NCI-H2227 treated with DMSO at 0.1 percent for 48 hours (cell line): ENCODE data around the gene CLEC3A.
"Not testable (repeated sequence)": the region's sequence is repeated elsewhere in the genome, so short reads cannot be mapped to it uniquely, and the experiment has no call there.

ENCODE experiments used
- DNase-seq: peaks from one replicate; lab custom pipeline; 2025; lab: John Stamatoyannopoulos, UW

Gene CLEC3A

GRCh38 chr16:78022347-78023060 lies at the start of gene CLEC3A:
CLEC3A (plus strand) TSS chr16:78022548; CDS start chr16:78022627, 79 bp downstream.
- no peak for DNase-seq

DNA sequence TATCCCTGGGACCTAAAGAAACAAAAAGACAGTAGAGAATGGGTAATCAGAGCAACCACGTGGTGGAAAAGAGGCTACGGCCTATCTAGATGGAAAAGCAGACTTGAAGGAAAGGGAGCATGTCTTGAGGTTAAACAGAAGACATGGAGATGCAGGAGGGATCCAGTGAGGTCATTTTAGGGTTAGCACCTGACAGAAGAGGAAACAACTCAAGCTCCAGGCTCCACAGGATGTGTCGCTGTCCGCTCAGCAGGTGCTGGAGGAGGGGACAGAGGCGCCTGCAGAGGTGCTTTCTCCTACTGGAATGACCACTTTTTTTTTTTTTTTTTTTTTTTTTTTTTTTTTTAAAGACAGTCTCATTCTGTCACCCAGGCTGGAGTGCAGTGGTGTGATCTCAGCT lies 47.5 kb upstream of the CLEC3A start:
- no peak for DNase-seq

GRCh38 chr16:77975942-77976341 lies 46.4 kb upstream of the CLEC3A start:
- no peak for DNase-seq

DNA sequence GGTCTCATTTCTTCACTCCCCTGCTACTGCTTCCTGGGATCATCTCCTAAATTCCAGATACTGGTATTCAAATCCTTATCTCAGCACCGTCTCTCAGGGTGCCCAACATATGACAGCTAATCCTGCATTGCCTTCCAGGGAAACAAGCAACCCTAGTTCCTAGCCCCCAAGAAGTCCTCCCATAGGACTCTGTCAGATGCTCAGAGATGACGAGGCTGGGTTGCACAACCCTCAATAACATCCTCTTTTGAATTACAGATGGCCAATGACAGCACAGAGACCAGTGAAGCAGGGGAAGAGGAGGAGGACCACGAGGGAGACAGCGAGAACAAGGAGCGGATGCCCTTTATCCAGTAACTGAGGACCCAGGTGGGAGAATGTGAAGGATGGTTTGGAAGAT lies 45.0 kb upstream of the CLEC3A start:
- no peak for DNase-seq

GRCh38 chr16:77985111-77985510 lies 37.2 kb upstream of the CLEC3A start:
- no peak for DNase-seq

DNA sequence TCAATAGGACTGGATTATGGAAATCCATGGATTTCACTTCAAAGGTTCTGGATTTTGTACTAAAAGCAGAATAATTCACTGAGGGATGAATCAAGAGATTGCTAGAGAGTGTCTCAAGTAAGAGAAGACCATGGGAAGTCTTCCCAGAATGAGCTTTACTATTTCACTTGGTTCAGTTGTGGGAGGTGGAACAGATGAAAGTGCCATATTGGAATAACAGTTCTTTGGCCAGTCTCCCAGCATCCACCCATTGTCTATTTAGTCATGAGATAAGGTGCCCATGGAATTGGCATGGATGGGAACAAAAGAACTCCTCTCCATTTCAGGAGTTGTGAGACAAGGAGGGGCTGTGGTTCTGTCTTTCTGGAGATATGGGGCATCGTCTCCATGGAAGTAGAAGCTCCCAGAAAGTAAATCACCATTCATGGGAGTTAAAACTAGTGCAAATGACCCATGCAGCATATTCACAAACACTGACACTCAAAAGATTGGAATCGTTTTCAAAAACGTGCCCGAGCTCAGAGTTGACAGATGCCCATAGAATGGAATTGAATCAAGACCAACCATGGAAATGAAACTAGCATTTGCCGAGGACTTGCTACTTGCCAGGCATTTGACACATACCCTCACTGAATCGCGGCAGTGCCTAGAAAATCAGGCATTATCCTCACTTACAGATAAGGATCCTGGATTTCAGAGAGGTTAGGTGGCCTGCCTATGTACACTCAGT lies 36.2 kb upstream of the CLEC3A start:
- no peak for DNase-seq

DNA sequence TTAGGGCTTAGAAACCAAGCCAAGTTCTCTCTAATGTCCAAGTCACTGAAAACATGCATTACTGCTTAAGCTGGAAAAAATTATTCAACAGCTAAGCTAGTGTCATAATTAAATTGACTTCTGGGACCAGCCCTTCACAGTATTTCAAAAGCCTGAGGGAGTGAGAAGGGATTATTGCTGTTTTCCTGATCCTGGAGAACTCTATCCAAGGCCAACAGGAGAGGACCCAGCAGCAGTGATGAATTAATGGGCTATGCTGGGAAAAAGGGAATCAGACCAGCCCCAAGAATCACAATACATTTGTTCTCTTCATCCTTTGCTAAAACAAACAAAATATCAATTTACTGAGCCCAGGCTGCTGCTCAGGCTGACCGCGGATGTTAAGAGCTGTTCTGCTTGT lies 34.5 kb upstream of the CLEC3A start:
- no peak for DNase-seq

GRCh38 chr16:77989846-77990245 lies 32.5 kb upstream of the CLEC3A start:
- no peak for DNase-seq

- DNase-seq, result no peak
Observed at GRCh38 chr16:77991701-77992100, 30.6 kb upstream of the CLEC3A start.

- DNase-seq, result not testable (repeated sequence)
Observed at GRCh38 chr16:77992381-77992780, 30.0 kb upstream of the CLEC3A start.

DNA sequence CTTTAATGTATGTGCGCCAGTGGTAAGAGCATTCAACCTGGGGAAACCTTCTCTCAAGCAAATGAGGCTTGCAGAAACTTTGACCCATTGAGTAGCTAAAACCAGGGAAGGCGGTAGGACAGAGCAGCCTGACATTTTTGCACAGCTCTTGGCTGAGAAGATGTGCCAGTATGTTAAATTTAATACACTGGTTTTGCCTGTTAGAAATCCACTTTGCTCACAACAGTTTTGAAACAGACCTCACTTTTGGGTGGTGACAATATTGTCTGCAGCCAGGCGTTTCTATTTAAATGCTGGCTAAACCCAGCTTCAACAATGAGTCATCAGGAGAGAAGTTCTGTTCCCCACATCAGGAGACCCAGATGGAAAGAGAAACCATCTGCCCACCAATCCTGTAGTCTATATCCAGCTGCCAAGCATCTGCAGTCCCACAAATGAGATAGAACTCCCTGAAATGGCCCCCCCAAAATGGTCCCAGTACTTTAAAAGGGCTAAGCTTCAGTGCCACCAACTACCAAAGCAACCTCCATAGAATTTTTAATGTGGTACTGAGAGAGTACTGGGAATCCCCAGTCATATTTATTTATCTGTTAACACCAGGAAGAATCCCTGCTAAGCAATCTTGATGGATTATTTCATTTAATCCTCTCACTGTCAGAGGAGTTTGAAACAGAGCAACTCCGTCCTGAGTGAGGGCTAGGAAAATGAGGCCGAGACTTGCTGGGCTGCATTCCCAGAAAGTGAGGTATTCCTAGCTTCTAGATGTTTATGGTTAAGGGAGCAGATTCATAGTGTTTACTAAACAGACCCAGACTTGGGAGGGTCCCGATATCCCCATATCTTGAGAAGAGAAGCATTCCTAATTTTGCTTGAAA lies 29.0 kb upstream of the CLEC3A start:
- no peak for DNase-seq

- DNase-seq, result no peak
Observed at GRCh38 chr16:77995843-77996455, 26.4 kb upstream of the CLEC3A start.

DNA sequence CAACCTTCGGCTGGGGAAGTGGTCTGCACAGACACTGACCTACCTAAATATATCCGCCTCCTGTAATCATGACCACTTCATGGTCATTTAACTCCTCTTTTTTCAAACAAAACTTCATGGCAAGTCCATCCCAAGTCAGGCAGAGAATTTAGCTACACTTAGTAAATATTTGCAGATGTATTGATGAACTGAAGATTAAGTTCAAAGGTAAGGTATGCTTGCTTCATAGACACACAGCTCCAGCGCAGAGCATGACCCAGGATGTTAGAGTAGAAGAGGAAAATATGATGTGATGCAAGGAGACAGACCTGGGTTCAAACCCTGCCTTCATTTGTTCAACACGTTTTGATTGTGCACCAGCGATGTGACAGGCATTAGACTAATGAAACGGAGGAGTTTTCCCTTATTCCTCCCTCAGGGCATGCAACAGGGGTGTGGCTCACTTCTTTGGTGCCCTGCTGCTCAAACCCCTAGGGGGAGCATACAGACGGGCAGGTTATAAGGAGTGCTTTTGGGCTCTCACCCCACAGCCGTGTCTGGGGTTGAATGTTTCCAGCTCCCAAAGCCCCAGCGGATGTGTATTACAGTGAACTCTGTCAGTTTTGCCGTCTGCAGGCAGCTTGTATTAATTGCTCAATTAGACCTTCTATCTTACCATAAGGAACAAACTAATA lies 23.9 kb upstream of the CLEC3A start:
- DNase-seq, result no peak

- DNase-seq, result no peak
Observed at GRCh38 chr16:78001451-78002025, 20.8 kb upstream of the CLEC3A start.

- peak; percentile 88 for DNase-seq
Observed at GRCh38 chr16:78002915-78003538, 19.3 kb upstream of the CLEC3A start.

DNA sequence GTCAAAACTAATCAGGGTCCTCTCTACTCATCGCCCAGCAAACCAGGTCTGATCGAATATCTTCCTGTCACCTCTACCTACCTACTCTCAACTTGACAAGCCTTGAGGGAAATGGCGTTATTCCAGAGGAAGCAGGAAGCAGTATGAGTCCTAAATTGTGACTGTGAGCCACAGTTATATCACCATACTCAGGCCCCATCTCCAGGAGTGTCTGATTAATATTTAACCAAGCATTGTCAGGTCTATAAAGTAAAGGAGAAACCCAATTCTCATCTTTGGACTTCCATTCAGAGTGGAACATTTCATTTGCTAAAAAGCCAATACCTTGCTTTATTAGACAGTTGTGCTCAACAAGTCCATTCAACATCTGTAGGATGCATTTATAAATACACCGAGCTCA lies 17.8 kb upstream of the CLEC3A start:
- DNase-seq, result no peak

- no peak for DNase-seq
Observed at GRCh38 chr16:78005881-78006280, 16.5 kb upstream of the CLEC3A start.

- DNase-seq, result no peak
Observed at GRCh38 chr16:78007121-78007520, 15.2 kb upstream of the CLEC3A start.

GRCh38 chr16:78024159-78024558 lies 1.8 kb downstream of the CLEC3A start:
- no peak for DNase-seq

DNA sequence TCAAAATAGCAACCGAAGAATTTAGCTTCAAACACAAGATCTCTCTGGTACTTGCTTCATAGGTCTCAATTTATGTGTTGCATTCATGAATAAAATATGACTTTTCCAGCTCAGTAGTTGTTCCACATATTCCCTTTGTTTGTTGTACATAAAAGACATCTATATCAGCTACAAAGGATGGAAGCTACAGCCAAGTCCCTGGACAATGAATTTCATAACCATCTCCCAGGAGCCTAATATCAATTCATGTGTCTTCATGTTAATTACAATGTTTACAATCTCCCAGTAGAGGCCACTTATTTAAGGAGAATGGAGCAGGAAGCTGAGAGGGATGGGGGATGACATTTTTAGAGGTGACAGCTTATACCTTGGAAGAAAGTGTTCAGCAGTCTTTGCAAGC lies 3.3 kb downstream of the CLEC3A start:
- no peak for DNase-seq

GRCh38 chr16:78028018-78028417 lies 5.7 kb downstream of the CLEC3A start:
- no peak for DNase-seq
